Measurements from ENCODE around the gene TMEM271.

TMEM271 gene

DNA sequence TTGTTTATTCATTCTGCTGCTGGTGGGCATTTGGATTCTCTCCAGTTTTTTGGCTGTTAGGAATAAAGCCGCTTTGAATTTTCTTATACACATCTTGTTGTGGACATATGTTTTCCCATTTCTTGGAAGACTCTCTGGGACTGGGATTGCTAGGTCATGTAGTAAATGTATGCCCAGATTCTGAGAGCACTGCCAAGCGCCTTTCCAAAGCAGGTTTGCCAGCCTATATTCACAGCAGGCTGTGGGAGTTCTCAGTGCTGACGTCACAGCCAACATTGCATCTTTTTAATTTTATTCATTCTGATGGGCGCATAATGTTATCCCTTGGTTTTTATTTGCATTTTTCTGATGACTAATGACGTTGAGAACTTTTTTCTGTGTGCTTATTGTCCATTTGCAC is 24.1 kb downstream of the TMEM271 start:
- TF ChIP-seq EGR1 (IDR thresholded peaks at IDR 0.05) (no peak), YY1 (IDR thresholded peaks at IDR 0.05; ENCODE audit: low read depth) (no peak), CEBPB (IDR thresholded peaks at IDR 0.05) (no peak), CREB1 (IDR thresholded peaks at IDR 0.05; ENCODE audit: low read depth) (no peak), NFIC (IDR thresholded peaks at IDR 0.05) (no peak), FOXM1 (IDR thresholded peaks at IDR 0.05; ENCODE audit: borderline replicate concordance, low read depth) (no peak), RAD21 (IDR thresholded peaks at IDR 0.05; ENCODE audit: low read depth) (no peak), REST (IDR thresholded peaks at IDR 0.05; ENCODE audit: low read depth) (no peak), TEAD4 (IDR thresholded peaks at IDR 0.05) (no peak), TCF12 (IDR thresholded peaks at IDR 0.05; ENCODE audit: low read depth) (no peak), MAX (IDR thresholded peaks at IDR 0.05) (no peak), EP300 (IDR thresholded peaks at IDR 0.05; ENCODE audit: borderline replicate concordance) (no peak), ZBTB7A (IDR thresholded peaks at IDR 0.05; ENCODE audit: low read depth) (no peak)
- TF ChIP-seq, protein P1, sequence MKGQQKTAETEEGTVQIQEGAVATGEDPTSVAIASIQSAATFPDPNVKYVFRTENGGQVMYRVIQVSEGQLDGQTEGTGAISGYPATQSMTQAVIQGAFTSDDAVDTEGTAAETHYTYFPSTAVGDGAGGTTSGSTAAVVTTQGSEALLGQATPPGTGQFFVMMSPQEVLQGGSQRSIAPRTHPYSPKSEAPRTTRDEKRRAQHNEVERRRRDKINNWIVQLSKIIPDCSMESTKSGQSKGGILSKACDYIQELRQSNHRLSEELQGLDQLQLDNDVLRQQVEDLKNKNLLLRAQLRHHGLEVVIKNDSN (IDR thresholded peaks at IDR 0.05), result no peak

DNA sequence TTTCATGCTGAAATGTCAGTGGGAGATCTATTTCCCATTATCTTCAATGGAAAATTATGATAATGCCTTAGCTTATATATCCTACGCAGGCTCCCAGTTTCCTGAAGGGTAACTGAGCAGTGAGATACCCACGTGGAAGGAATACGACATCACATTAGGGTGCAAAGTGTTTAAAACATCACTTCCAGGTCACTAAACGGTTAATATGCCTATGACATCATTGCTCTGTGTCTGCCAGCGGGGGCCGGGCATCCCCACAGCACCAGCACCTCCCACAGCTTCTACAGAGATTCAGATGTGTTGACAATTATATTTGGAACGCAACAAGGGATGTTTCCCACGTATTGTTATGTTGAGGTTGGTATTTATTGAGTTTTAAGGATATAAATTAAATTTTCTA is 27.1 kb downstream of the TMEM271 start:
- TF ChIP-seq FOXM1 (IDR thresholded peaks at IDR 0.05; ENCODE audit: borderline replicate concordance, low read depth) (no peak), REST (IDR thresholded peaks at IDR 0.05; ENCODE audit: low read depth) (no peak), ZBTB7A (IDR thresholded peaks at IDR 0.05; ENCODE audit: low read depth) (no peak), TCF12 (IDR thresholded peaks at IDR 0.05; ENCODE audit: low read depth) (no peak), TEAD4 (IDR thresholded peaks at IDR 0.05) (no peak), RAD21 (IDR thresholded peaks at IDR 0.05; ENCODE audit: low read depth) (no peak), CREB1 (IDR thresholded peaks at IDR 0.05; ENCODE audit: low read depth) (no peak), YY1 (IDR thresholded peaks at IDR 0.05; ENCODE audit: low read depth) (no peak), NFIC (IDR thresholded peaks at IDR 0.05) (no peak), EP300 (IDR thresholded peaks at IDR 0.05; ENCODE audit: borderline replicate concordance) (no peak), CEBPB (IDR thresholded peaks at IDR 0.05) (no peak), MAX (IDR thresholded peaks at IDR 0.05) (no peak), EGR1 (IDR thresholded peaks at IDR 0.05) (no peak)
- TF ChIP-seq, protein P1 (IDR thresholded peaks at IDR 0.05), result no peak

DNA sequence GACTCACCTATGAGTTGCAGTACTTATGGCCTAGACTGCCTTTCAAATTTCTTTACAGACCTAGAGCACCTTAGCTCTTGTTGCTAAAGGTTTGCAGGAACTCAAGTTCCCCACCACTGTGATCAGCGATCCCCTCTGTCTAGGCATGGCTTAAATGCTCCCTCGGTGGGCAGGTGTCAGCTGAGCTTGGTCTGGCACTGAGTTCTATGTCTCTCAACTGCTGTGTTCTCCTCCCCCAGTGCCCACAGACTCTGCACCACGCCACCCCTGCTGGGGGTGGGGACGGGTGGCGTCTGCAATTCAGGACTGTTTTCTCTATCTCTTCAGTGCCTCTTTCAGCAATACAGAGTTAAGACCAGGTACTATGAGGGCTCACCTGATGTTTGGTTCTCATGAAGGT is 30.5 kb downstream of the TMEM271 start:
- TF ChIP-seq TCF12 (IDR thresholded peaks at IDR 0.05; ENCODE audit: low read depth), result no peak
- TF ChIP-seq CREB1 (IDR thresholded peaks at IDR 0.05; ENCODE audit: low read depth), result no peak
- TF ChIP-seq ZBTB7A (IDR thresholded peaks at IDR 0.05; ENCODE audit: low read depth), result no peak
- no peak for TF ChIP-seq RAD21 (IDR thresholded peaks at IDR 0.05; ENCODE audit: low read depth)
- TF ChIP-seq EGR1 (IDR thresholded peaks at IDR 0.05), result no peak

DNA sequence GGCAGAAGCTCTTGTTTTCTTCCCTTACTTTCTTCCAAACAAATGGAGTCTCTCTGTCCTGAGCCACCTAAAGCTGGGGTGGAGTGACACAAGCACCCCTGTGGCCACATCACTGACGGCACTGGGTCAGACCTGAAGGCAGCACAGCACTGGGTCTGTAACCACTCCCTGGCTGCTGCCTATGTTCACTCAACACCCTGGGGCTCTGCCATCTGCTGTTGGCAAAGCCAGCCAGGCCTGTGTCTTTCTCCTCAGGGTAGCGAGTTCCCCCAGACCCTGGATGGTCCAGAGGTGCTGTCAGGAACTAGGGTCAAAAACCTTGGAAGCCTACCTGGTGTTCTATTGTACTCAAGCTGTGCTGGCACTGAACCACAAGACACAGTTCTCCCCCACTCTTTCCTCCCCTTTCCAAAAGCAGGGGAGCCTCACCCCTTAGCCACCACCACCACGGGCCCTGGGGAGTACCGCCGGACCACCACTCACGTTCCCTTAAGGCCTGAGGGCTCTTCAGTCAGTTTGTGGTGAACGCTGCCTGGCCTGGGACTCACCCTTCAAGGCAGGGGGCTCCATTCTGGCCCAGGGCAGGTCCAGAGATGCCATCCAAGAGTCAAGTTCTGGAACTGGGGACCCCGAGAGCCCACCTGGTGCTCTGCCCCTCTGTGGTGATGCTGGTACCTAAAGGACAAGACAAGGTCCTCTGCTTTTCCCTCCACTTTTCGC is 31.5 kb downstream of the TMEM271 start:
- TF ChIP-seq CREB1 (IDR thresholded peaks at IDR 0.05; ENCODE audit: low read depth) (no peak), EGR1 (IDR thresholded peaks at IDR 0.05) (no peak), RAD21 (IDR thresholded peaks at IDR 0.05; ENCODE audit: low read depth) (no peak)
- TF ChIP-seq, protein P1 (IDR thresholded peaks at IDR 0.05), result no peak

GRCh38 chr4:541271-541670 is 34.8 kb downstream of the TMEM271 start:
- TF ChIP-seq CREB1 (IDR thresholded peaks at IDR 0.05; ENCODE audit: low read depth) (no peak), TEAD4 (IDR thresholded peaks at IDR 0.05) (no peak), MAX (IDR thresholded peaks at IDR 0.05) (no peak), RAD21 (IDR thresholded peaks at IDR 0.05; ENCODE audit: low read depth) (no peak), TAF1 (IDR thresholded peaks at IDR 0.05; ENCODE audit: low read depth) (no peak), ZBTB7A (IDR thresholded peaks at IDR 0.05; ENCODE audit: low read depth) (no peak), REST (IDR thresholded peaks at IDR 0.05; ENCODE audit: low read depth) (no peak)
- TF ChIP-seq, protein P1 (IDR thresholded peaks at IDR 0.05), result no peak

All from Ishikawa (cell line).